GF-D8 (cell line): ENCODE measurements around the gene KIAA1549.

Experiments used
- DNase-seq: peaks from one replicate; lab custom pipeline; 2025; lab: John Stamatoyannopoulos, UW

Gene KIAA1549

GRCh38 chr7:138907201-138907847 lies 73.9 kb downstream of the KIAA1549 start:
- DNase-seq, result no peak

- DNase-seq, result no peak
These were observed 77.2 kb downstream of the KIAA1549 start for GRCh38 chr7:138903859-138904435.

DNA sequence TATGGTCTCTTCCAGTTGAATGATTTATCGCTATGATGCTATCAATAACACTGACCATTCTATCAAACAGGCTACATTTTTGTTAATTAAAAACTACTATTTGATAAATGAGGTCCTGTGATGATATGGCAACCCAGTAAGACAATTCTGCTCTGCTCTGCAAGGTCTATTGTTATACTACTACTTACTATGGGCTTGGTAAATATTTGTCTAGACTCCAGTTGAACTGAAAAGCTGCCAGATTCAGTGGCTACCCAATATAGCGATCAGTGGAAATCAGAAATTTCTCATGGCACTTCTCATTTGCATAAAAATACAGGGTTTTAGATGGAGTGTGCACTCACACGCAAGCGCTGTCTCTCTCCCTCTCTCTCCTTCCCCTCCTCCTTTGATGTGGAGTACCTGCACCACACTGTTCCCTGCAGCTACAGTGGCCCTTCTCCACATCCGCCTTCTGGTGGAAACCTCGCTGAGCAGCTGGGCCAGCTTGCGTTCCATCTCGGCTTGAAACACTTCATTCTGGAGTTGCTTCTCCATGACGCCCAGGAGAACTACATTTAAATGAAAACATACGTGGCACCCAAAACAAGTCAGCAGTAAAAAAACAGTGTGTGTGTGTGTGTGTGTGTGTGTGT lies 77.9 kb downstream of the KIAA1549 start:
- no peak for DNase-seq

- DNase-seq, result no peak
These were observed 79.0 kb downstream of the KIAA1549 start for GRCh38 chr7:138902161-138902560.

DNA sequence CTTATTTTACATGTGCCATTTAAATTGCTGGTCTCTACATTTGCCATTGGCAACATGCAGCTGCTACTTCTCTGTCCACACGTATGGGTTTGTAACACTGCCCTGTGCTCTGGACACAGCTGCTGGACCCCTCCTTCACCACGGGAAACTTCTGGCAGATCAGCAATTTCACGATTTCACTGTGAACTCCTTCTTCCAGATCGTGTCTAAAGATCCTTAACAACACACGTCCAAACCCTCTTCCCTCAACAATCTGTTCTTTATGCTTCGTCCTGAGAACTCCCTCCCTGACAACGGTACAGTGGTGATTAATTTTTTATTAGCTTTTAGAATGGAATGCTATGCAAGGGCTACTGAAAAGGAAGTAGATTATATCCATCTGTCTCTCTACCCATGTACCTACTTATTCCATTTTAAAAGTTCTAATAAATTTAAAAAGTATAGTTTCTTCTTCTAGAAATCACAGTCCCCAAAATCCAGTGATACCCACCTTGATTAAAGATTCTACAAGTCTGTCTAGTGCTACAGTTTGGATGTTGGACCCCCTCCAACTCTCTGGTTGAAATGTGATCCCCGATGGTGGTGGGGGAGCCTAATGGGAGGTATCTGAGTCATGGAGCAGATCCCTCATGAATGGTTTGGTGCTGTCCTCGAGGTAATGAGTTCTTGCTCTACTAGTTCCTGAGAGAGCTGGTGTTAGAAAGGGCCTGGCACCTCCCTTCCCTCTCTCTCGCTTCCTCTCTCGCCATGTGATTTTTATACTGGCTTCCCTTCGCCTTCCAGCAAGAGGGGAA lies 81.0 kb downstream of the KIAA1549 start:
- DNase-seq, result no peak

GRCh38 chr7:138898802-138899201 lies 82.4 kb downstream of the KIAA1549 start:
- no peak for DNase-seq

- peak; percentile 13 for DNase-seq
These were observed 82.9 kb downstream of the KIAA1549 start for GRCh38 chr7:138898255-138898654.

DNA sequence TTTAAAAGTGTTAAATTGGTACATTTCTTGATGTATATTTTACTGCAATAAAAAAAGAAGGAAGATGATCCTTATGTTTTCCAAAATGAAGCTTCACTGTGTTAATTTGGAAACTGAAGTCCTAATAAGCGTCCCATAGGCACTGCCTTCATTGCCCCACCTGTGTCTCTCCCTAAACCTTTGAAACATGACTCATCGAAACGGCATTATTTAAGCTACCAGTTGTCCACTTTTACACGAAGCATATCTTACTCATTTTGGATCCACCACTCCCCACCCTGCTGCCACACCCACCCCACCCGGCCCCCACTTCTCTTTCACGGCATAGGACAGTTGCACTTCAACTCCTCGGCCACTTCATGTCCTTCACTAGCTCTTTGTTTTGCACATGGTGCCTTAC lies 85.5 kb downstream of the KIAA1549 start:
- no peak for DNase-seq

- DNase-seq, result no peak
These were observed 87.9 kb downstream of the KIAA1549 start for GRCh38 chr7:138893258-138893657.

- DNase-seq, result no peak
These were observed 88.4 kb downstream of the KIAA1549 start for GRCh38 chr7:138892812-138893211.

DNA sequence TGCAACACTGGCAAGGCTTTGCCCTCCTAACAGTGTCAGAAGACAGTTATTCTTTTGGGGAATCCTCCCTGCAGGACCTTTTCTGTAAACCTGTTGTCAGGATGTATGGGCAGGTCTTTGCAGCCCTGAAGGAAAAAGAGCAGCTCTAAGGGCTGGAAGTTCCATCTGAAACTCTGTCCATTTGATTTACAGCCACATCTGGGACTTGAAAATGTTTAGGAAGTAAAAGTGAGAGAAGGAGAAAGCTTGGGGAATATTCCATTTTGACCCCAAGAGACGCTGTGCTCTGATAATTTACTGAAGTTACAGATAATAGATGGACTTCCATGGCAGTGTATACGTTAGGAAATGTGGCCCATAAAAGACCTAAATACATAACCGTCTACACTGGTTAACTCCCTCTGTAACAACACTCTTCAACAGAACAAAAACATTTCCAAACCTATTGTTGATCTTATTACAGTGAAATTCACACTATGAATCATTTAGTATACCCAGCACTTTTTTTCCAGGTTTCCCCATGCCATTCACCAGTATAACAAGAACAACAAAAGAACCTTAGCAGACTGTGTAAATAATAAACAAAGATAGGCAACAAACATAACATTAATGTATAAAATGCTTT lies 89.1 kb downstream of the KIAA1549 start:
- no peak for DNase-seq

DNA sequence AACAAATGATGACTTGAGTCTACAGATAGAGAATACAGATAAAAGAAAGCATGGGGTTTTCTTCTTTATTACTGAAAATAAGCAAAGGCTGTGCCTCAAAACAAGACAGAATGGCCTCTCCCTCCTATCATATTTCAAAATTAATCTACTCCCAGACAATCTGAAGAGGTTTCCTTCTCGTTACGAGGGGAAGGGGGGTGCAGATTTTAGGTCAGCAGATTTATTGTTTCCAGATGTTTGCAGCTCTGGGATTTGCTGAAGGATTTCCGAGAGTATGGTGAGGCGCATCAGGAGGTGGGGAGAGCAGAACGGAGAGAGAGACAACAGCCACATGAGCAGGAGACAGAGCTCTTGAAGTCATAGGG lies 89.8 kb downstream of the KIAA1549 start:
- no peak for DNase-seq

DNA sequence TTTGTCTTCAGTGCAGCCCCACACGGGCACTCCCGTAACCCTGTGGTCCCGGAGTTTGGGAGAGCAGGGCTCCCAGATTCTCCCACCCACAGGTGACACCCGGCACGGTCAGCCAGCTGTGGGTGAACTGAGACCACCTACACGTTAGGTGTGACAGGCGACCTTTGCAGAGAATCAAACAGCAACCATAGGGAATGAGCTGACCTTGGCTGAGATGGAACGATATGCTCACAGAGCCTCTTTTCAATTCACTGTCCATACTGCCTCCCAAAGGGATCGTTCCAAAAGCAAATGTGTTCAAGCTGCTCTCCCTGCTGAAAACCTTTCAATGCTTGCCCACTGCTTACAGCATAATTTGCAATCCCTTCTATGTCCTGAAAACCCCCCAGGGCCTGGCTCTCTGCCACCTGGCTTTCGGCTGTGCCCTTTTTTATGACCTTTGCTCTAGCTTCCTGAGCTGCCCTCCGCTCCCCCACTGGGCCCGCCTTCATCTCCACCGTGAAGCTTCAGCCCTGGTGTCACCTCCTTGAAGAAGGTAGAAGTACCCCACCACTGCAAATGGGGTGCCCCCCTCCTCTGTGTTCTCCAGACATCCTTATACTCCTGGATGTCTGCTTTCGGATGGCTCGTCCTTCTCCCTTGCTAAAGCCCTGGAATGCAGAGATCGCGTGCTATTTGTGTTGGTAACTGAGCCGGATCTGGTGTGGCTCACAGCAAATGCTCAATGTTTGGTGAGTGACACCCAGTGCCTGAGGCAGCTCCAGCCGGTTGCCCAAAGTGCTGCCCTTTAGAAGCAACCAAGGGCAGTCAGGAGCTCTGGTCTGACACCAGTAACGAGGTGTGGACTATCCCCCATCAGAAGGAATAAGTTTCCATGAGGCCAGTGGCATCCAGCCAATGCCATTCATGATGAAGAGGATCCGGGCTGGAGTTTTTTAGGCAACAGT lies 90.4 kb downstream of the KIAA1549 start:
- no peak for DNase-seq

GRCh38 chr7:138889582-138890498 lies 91.3 kb downstream of the KIAA1549 start:
- DNase-seq, result no peak

GRCh38 chr7:138887872-138888656 lies 93.1 kb downstream of the KIAA1549 start:
- no peak for DNase-seq

DNA sequence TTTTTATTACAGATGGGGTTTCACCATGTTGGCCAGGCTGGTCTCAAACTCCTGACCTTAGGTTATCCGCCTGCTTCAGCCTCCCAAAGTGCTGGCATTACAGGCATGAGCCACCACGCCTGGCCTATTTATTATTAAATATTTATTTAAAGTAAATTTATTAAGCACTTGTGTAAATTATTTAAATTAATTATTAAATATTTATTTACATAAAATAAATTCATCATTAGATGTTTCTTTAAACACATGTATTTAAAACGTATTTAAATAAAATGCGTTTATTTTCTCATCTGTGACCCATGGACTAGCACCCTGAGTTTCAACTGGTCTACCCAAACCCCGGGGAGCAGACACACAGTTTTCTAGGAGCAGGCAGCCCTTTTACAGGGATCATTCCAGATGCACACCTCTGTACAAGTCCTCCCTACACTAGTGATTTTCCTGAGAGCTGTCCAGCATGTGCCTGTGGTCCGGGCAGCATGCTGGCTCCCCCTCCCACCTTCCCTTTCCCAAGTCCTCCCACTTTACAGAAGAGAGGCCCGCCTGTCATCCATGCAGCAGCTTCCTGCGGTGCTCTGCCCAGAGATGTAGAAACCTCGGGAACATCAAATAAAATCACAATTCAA lies 94.0 kb downstream of the KIAA1549 start:
- no peak for DNase-seq

- DNase-seq, result peak; percentile 65
These were observed 94.7 kb downstream of the KIAA1549 start for GRCh38 chr7:138886501-138886917.

DNA sequence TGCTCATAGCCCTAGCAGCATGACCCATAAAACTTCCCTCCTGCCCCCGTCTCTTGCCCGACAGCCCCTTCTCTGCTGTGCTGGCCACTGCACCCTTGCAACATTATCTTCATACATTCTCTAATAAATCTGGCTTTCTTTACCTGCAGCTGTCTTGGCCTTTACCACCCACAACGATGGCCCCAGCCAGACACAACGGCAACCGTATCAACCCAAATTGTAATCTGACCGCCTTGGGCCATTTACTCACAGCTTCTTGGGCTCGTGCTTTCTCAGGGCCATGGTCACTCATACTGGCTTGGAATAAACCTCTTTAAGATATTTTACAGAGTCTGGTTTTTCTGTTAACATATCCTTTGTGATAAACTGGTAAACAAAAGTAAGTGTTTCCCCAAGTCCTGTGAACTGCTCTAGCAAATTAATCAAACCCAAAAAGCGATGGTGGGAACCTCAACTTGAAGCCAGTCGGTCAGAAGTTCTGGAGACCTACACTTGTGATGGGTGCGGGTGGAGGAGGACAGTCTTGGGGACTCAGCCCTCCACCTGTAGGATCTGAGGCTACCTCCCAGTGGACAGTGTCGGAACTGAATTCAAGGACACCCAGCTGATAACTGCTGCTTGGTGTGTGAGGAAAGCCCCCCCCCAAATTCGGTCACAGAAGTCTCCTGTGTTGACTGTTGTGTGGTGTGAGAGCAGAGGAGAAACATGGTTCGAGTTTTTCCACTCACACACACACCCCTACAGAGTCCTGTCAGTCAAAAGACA lies 95.6 kb downstream of the KIAA1549 start:
- DNase-seq, result no peak
